GM12878 (cell line): ENCODE measurements around the gene IPMK. TPM values are rescaled to one million over a fixed set of nuclear protein-coding genes. Genes with fewer than 3 reads are reported as not detected.
"Not testable (repeated sequence)": the region's sequence is repeated elsewhere in the genome, so short reads cannot be mapped to it uniquely, and the experiment has no call there.

Experiments used
- ATAC-seq: fragments of 200-7000 bp; cut with Tn5 transposase; 3 replicates; pipeline ENCODE4 v1.9.1; 2020; ENCODE audit warnings: mild to moderate bottlenecking, moderate library complexity
- BruUV-seq: library from RNA; stranded (reverse); fragments of 400-500 nt; replicated peaks from 2 replicates; lab custom pipeline; 2021; lab: Mats Ljungman, UMichigan
- CTCF ChIA-PET: fragments of 300-600 bp; sonication (Branson Sonifier 250); formaldehyde crosslinking; extraction: SDS; loops from one replicate; lab custom pipeline; 2021; ENCODE audit warnings: inconsistent platforms; lab: Yijun Ruan, JAX
- POLR2A ChIA-PET: fragments of 350-600 bp; formaldehyde crosslinking; extraction: SDS; loops from one replicate; lab custom pipeline; 2021; ENCODE audit warnings: inconsistent platforms; lab: Charles Lee
- RAD21 ChIA-PET: fragments of 300-600 bp; sonication (Branson Sonifier 250); formaldehyde crosslinking; loops from one replicate; lab custom pipeline; 2023; ENCODE audit warnings: antibody characterized with exemption; ENCODE audit not compliant: unreplicated experiment; lab: Charles Lee
- SMC1A ChIA-PET: fragments of 300-600 bp; sonication (Branson Sonifier 250); formaldehyde crosslinking; loops from one replicate; lab custom pipeline; 2023; ENCODE audit not compliant: unreplicated experiment, uncharacterized antibody; lab: Charles Lee
- DNase-seq: peaks from one replicate; pipeline ENCODE4 v3.0.0-alpha.2; 2011; ENCODE audit warnings: low read depth, low spot score
- FAIRE-seq: peaks from 3 replicates; lab custom pipeline; 2011; peaks lifted over from hg19 to GRCh38; lab: Jason Lieb, UNC
- H2AFZ ChIP-seq: 2 replicates; pipeline ENCODE4 v1.6.0; 2011; ENCODE audit warnings: low read depth, low read length, control low read depth; ENCODE audit not compliant: control insufficient read depth
- H3K27ac ChIP-seq: 2 replicates; pipeline ENCODE4 v1.5.1; 2011; ENCODE audit warnings: control low read depth; ENCODE audit not compliant: control insufficient read depth, insufficient read depth
- H3K27me3 ChIP-seq, 2 experiments: replicated peaks in 1 of 2; 2 replicates each; pipeline versions ENCODE4 v1.6.0 to v1.6.1; 2011; ENCODE audit warnings: low read length in 1 of 2; ENCODE audit not compliant: control insufficient read depth in 2 of 2, insufficient read depth in 2 of 2
- H3K36me3 ChIP-seq, 2 experiments: 2 replicates each; pipeline ENCODE4 v1.5.1; 2011; ENCODE audit warnings: low read length in 1 of 2; ENCODE audit not compliant: control insufficient read depth in 2 of 2, insufficient read depth in 2 of 2
- H3K4me1 ChIP-seq: 2 replicates; pipeline ENCODE4 v1.6.1; 2011; ENCODE audit warnings: mild to moderate bottlenecking, low read length, moderate library complexity, mixed read lengths; ENCODE audit not compliant: control insufficient read depth, insufficient read depth
- H3K4me2 ChIP-seq: 2 replicates; pipeline ENCODE4 v1.6.0; 2011; ENCODE audit warnings: control low read depth; ENCODE audit not compliant: control insufficient read depth, insufficient read depth
- H3K4me3 ChIP-seq: fragments of 200-600 bp; sonication (generic); 2 replicates; pipeline ENCODE4 v1.5.1; 2016
- H3K79me2 ChIP-seq: 2 replicates; pipeline ENCODE4 v1.6.0; 2011; ENCODE audit warnings: low read length; ENCODE audit not compliant: control insufficient read depth, insufficient read depth
- H3K9ac ChIP-seq: 2 replicates; pipeline ENCODE4 v1.8.0; 2011; ENCODE audit warnings: low read length, control low read depth, mixed read lengths; ENCODE audit not compliant: control insufficient read depth, insufficient read depth
- H3K9me3 ChIP-seq: replicated peaks from 3 replicates; pipeline ENCODE4 v1.5.1; 2011; ENCODE audit warnings: mild to moderate bottlenecking, low read length; ENCODE audit not compliant: control insufficient read depth, insufficient read depth
- H4K20me1 ChIP-seq: 2 replicates; pipeline ENCODE4 v1.6.0; 2011; ENCODE audit not compliant: control insufficient read depth, insufficient read depth
- SREBF1 ChIP-seq: IDR thresholded peaks from 2 replicates; pipeline ENCODE4 v1.6.1; 2012; ENCODE audit warnings: mild to moderate bottlenecking, low read length
- WGBS: methylation state at CpG from one replicate; pipeline ENCODE4 v1.1.6; 2016; ENCODE audit warnings: low lambda C conversion rate; ENCODE audit not compliant: insufficient replicate concordance, insufficient coverage; ENCODE audit errors: missing lambda C conversion rate; 5-methylcytosine and 5-hydroxymethylcytosine counted together
- in situ Hi-C: fragments of 300-500 bp; cut with MboI; formaldehyde crosslinking; loops from 9 replicates; pipeline ENCODE4 v1.14.3; 2018; ENCODE audit warnings: mixed read lengths
- intact Hi-C: fragments of 100-400 bp; cut with micrococcal nuclease; formaldehyde crosslinking; loops from one replicate; pipeline ENCODE4 v1.14.2; 2022; ENCODE audit not compliant: unreplicated experiment
- polyA plus RNA-seq, 11 experiments: library from polyadenylated mRNA; depleted of rRNA in 4 of 11; unstranded in 6 of 11; stranded (reverse) in 5 of 11; fragments of >200 nt; fragmentation: Nextera tagmentation in 4 of 11; fragmentation: Illumina TruSeq in 1 of 11; extraction: Ambion mirVana in 4 of 11; extraction: Trizol in 1 of 11; gene quantifications; 1 replicate in 1 of 11; 2 replicates in 10 of 11; pipeline versions ENCODE4 v1.2.1 to v1.2.3, GENCODE V29; 2011 to 2016; ENCODE audit warnings: inconsistent platforms in 2 of 11, missing spikeins in 2 of 11, low read depth in 1 of 11
- total RNA-seq, 4 experiments: library from RNA; depleted of rRNA in 3 of 4; stranded (reverse); fragments of >200 nt in 3 of 4; fragmentation: Illumina TruSeq in 1 of 4; extraction: Trizol in 1 of 4; gene quantifications; 2 replicates each; pipeline versions ENCODE4 v1.2.1 to v1.2.3, GENCODE V29; 2013 to 2021

Gene IPMK
- total and polyA plus RNA-seq, 10 of the 15 experiments (the other 5 are each of a cell fraction or from before 2014, with no cell fraction given) = 0.84 to 7.5 (median 3.6) TPM

- no peak for TF ChIP-seq SREBF1
Observed at GRCh38 chr10:58253184-58253583, 14.5 kb downstream of the IPMK start (continued).

- in situ Hi-C loops, H3K27ac ChIP-seq, H3K27me3 ChIP-seq, BruUV-seq, FAIRE-seq, H3K36me3 ChIP-seq, H3K9ac ChIP-seq, DNase-seq, H3K4me3 ChIP-seq, H3K9me3 ChIP-seq, H3K4me1 ChIP-seq, intact Hi-C loops, H4K20me1 ChIP-seq, H3K79me2 ChIP-seq, H3K4me2 ChIP-seq, CTCF ChIA-PET, POLR2A ChIA-PET, H2AFZ ChIP-seq, SMC1A ChIA-PET, ATAC-seq, RAD21 ChIA-PET: not testable (repeated sequence)
- WGBS = 100% methylated on average over 3 of the region's 3 CpGs
Observed at GRCh38 chr10:58244666-58245065, 23.0 kb downstream of the IPMK start.

GRCh38 chr10:58244242-58244641 is 23.5 kb downstream of the IPMK start:
- intact Hi-C loops, RAD21 ChIA-PET, H2AFZ ChIP-seq, H3K79me2 ChIP-seq, H3K4me1 ChIP-seq, H3K4me3 ChIP-seq, H3K27ac ChIP-seq, BruUV-seq, H3K27me3 ChIP-seq, H3K36me3 ChIP-seq, DNase-seq, H3K4me2 ChIP-seq, CTCF ChIA-PET, H4K20me1 ChIP-seq, SMC1A ChIA-PET, ATAC-seq, POLR2A ChIA-PET, H3K9ac ChIP-seq, H3K9me3 ChIP-seq, in situ Hi-C loops, FAIRE-seq: not testable (repeated sequence)
- WGBS = 98% methylated on average over 20 of the region's 28 CpGs

- H3K9ac ChIP-seq, H3K9me3 ChIP-seq, H2AFZ ChIP-seq, H3K4me3 ChIP-seq, H3K27me3 ChIP-seq, FAIRE-seq, DNase-seq, H4K20me1 ChIP-seq, in situ Hi-C loops, intact Hi-C loops, H3K4me1 ChIP-seq, H3K27ac ChIP-seq, H3K4me2 ChIP-seq, SMC1A ChIA-PET, ATAC-seq, POLR2A ChIA-PET, BruUV-seq, H3K36me3 ChIP-seq, H3K79me2 ChIP-seq, CTCF ChIA-PET, RAD21 ChIA-PET: not testable (repeated sequence)
- WGBS = 94% methylated on average over 30 of the region's 31 CpGs
Observed at GRCh38 chr10:58243801-58244200, 23.9 kb downstream of the IPMK start.
